Activated CD4-positive, CD25-positive, alpha-beta regulatory T cell (primary cell): ENCODE measurements around the gene MAP3K5.

Experiments used
- DNase-seq, 4 experiments: peaks; one replicate each; lab custom pipeline; 2025; lab: John Stamatoyannopoulos, UW

MAP3K5 gene

DNA sequence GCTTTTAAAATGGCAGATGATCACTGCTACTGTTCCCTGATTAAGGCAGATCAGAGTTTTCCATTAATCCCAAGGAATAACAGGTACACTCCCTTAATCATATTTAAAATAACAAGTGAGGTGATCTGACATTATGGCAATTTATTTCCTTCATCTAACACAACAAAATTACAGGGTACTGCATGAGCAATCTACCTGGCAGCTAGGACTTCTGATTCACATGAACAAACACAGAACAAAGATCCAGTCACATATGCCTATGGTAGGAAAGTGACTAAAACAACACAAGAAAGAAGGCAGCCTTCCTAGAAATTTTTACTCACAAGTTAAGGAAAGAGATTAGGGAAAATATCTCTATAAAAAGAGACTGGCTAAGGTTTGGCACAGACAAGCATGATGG lies 275.3 kb downstream of the MAP3K5 start:
- DNase-seq = no peak

DNA sequence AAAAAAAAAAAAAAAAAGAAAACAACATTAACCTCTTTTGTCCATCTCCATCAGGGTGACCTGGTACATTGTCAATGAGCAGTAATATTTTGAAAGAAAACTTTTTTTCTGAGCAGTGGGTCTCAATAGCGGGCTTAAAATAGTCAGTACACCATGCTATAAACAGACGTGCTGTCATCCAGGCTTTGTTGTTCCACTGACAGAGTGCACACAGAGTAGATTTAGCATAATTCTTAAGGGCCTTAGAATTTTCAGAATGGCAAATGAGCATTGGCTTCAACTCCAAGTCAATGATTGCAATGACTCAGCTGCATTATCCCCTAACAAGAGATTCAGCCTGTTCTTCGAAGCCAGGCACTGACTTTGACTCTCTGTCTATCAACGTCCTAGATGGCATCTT lies 277.7 kb downstream of the MAP3K5 start:
- no peak for DNase-seq

DNA sequence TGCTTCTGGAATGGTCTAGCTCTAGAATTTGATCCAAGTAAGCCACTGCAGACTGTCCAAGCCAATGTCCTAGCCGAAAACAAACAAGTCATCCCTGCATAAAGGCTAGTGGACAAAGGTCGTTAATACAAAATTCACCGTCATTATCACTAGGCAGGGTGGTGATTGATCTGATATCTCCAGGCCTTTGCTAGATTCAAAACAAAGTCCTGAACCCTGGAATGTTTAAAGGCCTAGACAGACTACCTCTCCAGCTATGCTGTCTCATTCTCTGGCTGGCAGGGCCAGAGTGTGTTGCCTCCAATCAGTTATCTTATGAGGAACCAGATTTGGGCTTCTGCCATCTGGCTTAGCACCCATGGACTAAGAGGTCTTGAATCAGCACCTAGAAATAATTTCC lies 280.4 kb downstream of the MAP3K5 start:
- no peak for DNase-seq

DNA sequence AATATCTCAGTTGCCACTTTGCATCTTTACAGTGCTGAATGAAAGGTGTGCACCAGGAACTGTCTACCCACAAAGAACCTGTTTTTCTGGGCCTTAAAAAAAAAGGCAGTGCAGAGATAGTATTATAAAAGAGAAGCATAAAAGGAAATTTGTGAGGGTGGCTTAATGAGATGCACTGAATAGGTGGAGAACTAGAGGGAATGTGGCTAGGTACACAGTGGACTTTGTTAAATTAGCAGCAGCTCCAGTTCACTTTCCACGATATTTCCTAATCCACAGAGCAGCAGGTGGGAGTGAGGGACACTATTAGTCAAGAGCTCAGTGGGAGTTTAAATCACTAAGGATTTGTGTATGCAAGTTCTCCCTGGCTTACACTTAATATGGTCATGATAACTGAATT lies 280.9 kb downstream of the MAP3K5 start:
- DNase-seq = no peak

DNA sequence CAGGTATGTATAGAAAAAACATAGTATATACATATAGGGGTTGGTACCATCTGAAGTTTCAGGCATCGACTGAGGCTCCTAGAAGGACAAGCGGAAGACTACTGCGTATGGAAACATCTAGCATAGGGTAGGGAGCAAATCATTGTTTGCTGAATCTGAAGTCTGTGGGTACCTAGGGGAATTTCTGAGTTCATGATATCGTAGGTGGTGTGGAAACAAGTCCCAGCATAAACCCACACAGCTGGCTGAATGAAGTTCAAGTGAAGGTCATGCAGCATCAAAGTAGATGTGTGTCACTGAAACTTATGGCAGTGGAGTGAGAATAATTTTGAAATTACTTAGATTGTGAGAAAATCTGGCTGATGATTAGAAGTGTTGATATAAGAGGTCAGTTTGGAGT lies 281.5 kb downstream of the MAP3K5 start:
- DNase-seq = no peak

DNA sequence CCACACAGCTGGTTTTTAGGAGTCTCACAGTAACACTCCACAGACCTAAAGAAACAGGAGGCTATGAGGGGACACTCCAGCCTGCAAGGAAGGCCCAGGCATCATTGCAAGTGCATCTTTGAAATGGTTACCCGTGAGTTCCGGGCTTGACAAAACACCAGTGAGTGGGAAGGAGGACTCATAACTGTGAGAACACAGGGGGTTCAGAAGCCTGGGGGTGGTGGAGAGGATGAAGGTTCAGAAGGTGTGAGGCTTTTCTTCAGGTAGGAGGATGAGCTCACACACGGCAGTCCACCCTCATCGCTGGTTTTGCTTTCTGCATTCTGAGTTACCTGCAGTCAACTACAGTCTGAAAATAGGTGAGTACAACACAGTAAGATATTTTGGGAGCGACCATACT lies 282.0 kb downstream of the MAP3K5 start:
- DNase-seq = no peak

DNA sequence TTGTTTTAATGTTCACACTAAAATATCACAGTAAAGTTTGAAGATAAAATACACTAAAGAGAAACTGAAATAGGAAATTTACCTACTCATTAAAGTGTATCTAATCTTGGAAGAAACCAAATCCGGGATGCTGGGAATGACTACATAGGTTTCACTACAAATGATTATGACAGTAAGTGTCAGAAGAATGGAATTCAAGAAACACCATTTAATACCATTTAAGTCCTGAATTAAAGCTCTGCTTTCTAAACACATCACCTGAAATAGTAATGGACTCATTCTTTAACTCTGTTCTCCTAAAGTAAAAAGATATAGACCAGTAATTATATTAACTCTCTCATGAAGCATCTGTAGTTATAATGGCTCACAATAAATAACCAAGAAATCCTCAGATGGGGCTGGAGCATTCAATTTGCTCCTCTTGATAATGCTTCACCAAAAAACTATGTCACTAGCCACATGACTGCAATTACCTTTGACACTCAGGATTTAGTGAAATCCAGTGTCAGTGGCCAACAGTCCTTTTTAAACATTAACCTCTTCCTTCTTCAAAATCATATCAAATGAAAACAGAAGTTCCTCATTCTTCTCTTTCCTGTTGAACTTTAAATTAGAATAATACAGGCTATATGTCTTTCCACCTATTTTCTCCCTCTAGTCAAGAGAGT lies 283.4 kb downstream of the MAP3K5 start:
- DNase-seq = no peak
